ENCODE measurements around the gene MARCHF10. TPM values are rescaled to one million over a fixed set of nuclear protein-coding genes. Genes with fewer than 3 reads are reported as not detected.
"Not testable (repeated sequence)": the region's sequence is repeated elsewhere in the genome, so short reads cannot be mapped to it uniquely, and the experiment has no call there.

Gene MARCHF10
- polyA plus RNA-seq, 1 donor from 2014 or later, result 0.27 TPM

DNA sequence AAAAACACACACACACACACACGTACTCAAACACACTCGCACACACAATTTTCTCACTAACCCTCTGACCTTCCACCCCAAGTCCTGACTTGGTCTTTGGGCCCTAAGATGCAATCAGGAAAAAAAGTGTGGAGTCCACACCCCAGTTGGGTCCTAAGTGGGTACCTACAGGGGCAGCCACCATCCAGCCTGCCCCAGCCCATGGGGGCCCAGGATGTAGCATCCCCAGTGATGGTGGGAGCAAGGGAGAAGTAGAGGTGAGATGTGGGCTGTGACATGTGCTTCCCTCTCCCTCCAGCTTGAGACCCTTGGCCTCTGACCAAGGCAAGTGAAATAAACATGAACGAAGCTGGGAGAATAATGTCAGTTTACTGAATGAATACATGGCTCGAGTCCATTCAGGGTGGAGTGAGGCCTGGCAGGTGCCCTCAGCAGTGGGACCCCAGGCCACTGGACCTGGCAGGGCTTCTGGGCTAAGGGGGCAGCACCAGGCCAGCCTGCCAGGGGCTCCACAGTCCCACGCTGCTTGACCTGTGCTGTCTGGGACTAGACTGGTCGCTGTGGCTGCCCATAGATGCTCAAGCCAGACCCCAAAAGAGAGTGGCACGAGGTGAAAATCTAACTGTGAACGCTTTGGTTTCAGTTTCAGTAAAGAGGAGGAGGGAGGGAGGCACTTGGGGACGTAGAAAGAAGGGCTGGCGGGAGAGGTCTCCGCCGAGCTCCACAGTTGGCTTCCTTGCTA lies 107.0 kb downstream of the MARCHF10 start:
- H3K9me3 ChIP-seq (ENCODE audit: low read length), result no peaks in the 10 kb centered on the region
- no peak overlapping the region for H3K27ac ChIP-seq (ENCODE audit: low read length)
- H3K4me3 ChIP-seq (ENCODE audit: low read length), result no peak overlapping the region
- H3K27me3 ChIP-seq (ENCODE audit: insufficient read depth, low read depth, low read length), result no peaks in the 10 kb centered on the region
- H3F3A ChIP-seq (ENCODE audit: insufficient read depth, low read length, poor library complexity, severe bottlenecking), result no peaks in the 10 kb centered on the region
- H3K79me2 ChIP-seq (replicated peaks; ENCODE audit: insufficient read depth, low read length), result peaks cover 17% of the 10 kb centered on the region
- H4K20me1 ChIP-seq (ENCODE audit: insufficient read depth), result no peaks in the 10 kb centered on the region
- no peak overlapping the region for H3K4me2 ChIP-seq (ENCODE audit: low read length)
- H3K9ac ChIP-seq (ENCODE audit: low read length), result no peak overlapping the region
- no peaks in the 10 kb centered on the region for H3K36me3 ChIP-seq (ENCODE audit: insufficient read depth, low read length)
- H2AFZ ChIP-seq (ENCODE audit: low read depth, low read length), result no peak overlapping the region
- no peaks in the 10 kb centered on the region for H3K9me2 ChIP-seq (ENCODE audit: insufficient read depth, low read length)
- no peak for TF ChIP-seq TAF1 (IDR thresholded peaks at IDR 0.05; ENCODE audit: low read depth)
- no peak for TF ChIP-seq POLR2AphosphoS5 (IDR thresholded peaks at IDR 0.05)
- TF ChIP-seq EP300 (conservative IDR thresholded peaks at IDR 0.05; ENCODE audit: poor library complexity, severe bottlenecking), result no peak
- TF ChIP-seq SMC3 (conservative IDR thresholded peaks at IDR 0.05; ENCODE audit: poor library complexity), result no peak
- TF ChIP-seq, protein P1, sequence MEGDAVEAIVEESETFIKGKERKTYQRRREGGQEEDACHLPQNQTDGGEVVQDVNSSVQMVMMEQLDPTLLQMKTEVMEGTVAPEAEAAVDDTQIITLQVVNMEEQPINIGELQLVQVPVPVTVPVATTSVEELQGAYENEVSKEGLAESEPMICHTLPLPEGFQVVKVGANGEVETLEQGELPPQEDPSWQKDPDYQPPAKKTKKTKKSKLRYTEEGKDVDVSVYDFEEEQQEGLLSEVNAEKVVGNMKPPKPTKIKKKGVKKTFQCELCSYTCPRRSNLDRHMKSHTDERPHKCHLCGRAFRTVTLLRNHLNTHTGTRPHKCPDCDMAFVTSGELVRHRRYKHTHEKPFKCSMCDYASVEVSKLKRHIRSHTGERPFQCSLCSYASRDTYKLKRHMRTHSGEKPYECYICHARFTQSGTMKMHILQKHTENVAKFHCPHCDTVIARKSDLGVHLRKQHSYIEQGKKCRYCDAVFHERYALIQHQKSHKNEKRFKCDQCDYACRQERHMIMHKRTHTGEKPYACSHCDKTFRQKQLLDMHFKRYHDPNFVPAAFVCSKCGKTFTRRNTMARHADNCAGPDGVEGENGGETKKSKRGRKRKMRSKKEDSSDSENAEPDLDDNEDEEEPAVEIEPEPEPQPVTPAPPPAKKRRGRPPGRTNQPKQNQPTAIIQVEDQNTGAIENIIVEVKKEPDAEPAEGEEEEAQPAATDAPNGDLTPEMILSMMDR (IDR thresholded peaks at IDR 0.05; ENCODE audit: poor library complexity, severe bottlenecking), result no peak
- no peak for TF ChIP-seq MXI1 (conservative IDR thresholded peaks at IDR 0.05; ENCODE audit: poor library complexity, severe bottlenecking)
- no peak for TF ChIP-seq EZH2 (IDR thresholded peaks at IDR 0.05; ENCODE audit: borderline replicate concordance, insufficient read depth, low read length, poor library complexity, severe bottlenecking)
- TF ChIP-seq RAD21 (conservative IDR thresholded peaks at IDR 0.05), result no peak
- TF ChIP-seq, protein P2, sequence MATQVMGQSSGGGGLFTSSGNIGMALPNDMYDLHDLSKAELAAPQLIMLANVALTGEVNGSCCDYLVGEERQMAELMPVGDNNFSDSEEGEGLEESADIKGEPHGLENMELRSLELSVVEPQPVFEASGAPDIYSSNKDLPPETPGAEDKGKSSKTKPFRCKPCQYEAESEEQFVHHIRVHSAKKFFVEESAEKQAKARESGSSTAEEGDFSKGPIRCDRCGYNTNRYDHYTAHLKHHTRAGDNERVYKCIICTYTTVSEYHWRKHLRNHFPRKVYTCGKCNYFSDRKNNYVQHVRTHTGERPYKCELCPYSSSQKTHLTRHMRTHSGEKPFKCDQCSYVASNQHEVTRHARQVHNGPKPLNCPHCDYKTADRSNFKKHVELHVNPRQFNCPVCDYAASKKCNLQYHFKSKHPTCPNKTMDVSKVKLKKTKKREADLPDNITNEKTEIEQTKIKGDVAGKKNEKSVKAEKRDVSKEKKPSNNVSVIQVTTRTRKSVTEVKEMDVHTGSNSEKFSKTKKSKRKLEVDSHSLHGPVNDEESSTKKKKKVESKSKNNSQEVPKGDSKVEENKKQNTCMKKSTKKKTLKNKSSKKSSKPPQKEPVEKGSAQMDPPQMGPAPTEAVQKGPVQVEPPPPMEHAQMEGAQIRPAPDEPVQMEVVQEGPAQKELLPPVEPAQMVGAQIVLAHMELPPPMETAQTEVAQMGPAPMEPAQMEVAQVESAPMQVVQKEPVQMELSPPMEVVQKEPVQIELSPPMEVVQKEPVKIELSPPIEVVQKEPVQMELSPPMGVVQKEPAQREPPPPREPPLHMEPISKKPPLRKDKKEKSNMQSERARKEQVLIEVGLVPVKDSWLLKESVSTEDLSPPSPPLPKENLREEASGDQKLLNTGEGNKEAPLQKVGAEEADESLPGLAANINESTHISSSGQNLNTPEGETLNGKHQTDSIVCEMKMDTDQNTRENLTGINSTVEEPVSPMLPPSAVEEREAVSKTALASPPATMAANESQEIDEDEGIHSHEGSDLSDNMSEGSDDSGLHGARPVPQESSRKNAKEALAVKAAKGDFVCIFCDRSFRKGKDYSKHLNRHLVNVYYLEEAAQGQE (IDR thresholded peaks at IDR 0.05; ENCODE audit: borderline replicate concordance), result no peak

DNA sequence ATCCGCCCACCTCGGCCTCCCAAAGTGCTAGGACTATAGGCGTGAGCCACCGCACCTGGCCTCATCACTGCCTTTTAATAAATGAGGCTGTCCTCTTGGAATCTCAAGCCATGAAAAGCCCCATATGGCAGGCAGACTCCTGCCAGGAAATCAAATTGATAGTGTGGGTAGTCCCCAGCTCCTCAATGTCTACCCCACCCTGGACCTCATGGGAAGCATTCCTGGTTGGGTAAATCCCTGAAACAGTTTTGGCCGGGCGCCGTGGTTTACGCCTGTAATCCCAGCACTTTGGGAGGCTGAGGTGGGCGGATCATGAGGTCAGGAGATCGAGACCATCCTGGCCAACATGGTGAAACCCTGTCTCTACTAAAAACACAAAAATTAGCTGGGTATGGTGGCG lies 109.7 kb downstream of the MARCHF10 start:
- H3K4me2 ChIP-seq (ENCODE audit: low read length); H3K27ac ChIP-seq (ENCODE audit: low read length); H3K27me3 ChIP-seq (ENCODE audit: insufficient read depth, low read depth, low read length); H4K20me1 ChIP-seq (ENCODE audit: insufficient read depth); H3F3A ChIP-seq (ENCODE audit: insufficient read depth, low read length, poor library complexity, severe bottlenecking); H3K9me3 ChIP-seq (ENCODE audit: low read length); H3K79me2 ChIP-seq (replicated peaks; ENCODE audit: insufficient read depth, low read length); H3K9me2 ChIP-seq (ENCODE audit: insufficient read depth, low read length); H3K9ac ChIP-seq (ENCODE audit: low read length); H2AFZ ChIP-seq (ENCODE audit: low read depth, low read length); H3K4me3 ChIP-seq (ENCODE audit: low read length); H3K36me3 ChIP-seq (ENCODE audit: insufficient read depth, low read length): not testable (repeated sequence)

Data from neural cell (in vitro differentiated cells).